ENCODE results near the gene ITGAV.

GRCh38 chr2:186617771-186618170, 27.9 kb downstream of the ITGAV start:
- TF ChIP-seq CTCF (IDR thresholded peaks at IDR 0.05; ENCODE audit: extremely low read depth in 1 of 2, insufficient read depth in 1 of 2, low read depth in 1 of 2, low read length in 2 of 2) (no peak), EZH2 (IDR thresholded peaks at IDR 0.05; ENCODE audit: borderline replicate concordance, low read depth, low read length, severe bottlenecking) (no peak), POLR2A (IDR thresholded peaks at IDR 0.05; ENCODE audit: low read depth, low read length) (no peak), POLR2AphosphoS5 (IDR thresholded peaks at IDR 0.05; ENCODE audit: insufficient read depth, low read depth, low read length) (no peak), JUN (IDR thresholded peaks at IDR 0.05; ENCODE audit: borderline replicate concordance, insufficient read depth, insufficient read length, low read depth) (no peak), MAX (IDR thresholded peaks at IDR 0.05; ENCODE audit: insufficient read depth, insufficient read length) (no peak), FOS (IDR thresholded peaks at IDR 0.05; ENCODE audit: borderline replicate concordance, insufficient read depth, low read length) (no peak), GATA2 (IDR thresholded peaks at IDR 0.05; ENCODE audit: insufficient read depth, insufficient read length, low read depth, low read length) (no peak)
